DND-41 (cell line): ENCODE data around the gene LUM.

Experiments used
- ATAC-seq: fragments of 200-7000 bp; cut with Tn5 transposase; 3 replicates; pipeline ENCODE4 v1.9.1; 2021; ENCODE audit warnings: low read depth; ENCODE audit not compliant: insufficient read depth
- DNase-seq: peaks from one replicate; pipeline ENCODE4 v3.0.0-alpha.2; 2020
- H2AFZ ChIP-seq: 2 replicates; pipeline ENCODE4 v1.6.0; 2012; ENCODE audit warnings: low read depth, low read length
- H3K27ac ChIP-seq: 2 replicates; pipeline ENCODE4 v1.5.1; 2012; ENCODE audit warnings: low read length, inconsistent platforms
- H3K27me3 ChIP-seq: fragments of 200-600 bp; sonication (generic); 2 replicates; pipeline ENCODE4 v1.6.0; 2012; ENCODE audit warnings: low read length, mild to moderate bottlenecking, inconsistent platforms; ENCODE audit not compliant: insufficient read depth, poor library complexity
- H3K36me3 ChIP-seq: 2 replicates; pipeline ENCODE4 v1.5.1; 2012; ENCODE audit warnings: low read length, inconsistent platforms; ENCODE audit not compliant: insufficient read depth
- H3K4me1 ChIP-seq: 2 replicates; pipeline ENCODE4 v1.5.1; 2012; ENCODE audit warnings: mild to moderate bottlenecking, low read length; ENCODE audit not compliant: insufficient read depth
- H3K4me2 ChIP-seq: 2 replicates; pipeline ENCODE4 v1.6.0; 2012; ENCODE audit warnings: mild to moderate bottlenecking, moderate library complexity, low read length, inconsistent platforms; ENCODE audit not compliant: insufficient read depth
- H3K4me3 ChIP-seq, 2 experiments: fragments of 200-600 bp in 1 of 2; shearing (Covaris generic) in 1 of 2; 2 replicates each; pipeline ENCODE4 v1.5.1; 2012 to 2016; ENCODE audit warnings: inconsistent platforms in 2 of 2, low read length in 2 of 2, mild to moderate bottlenecking in 2 of 2, low read depth in 1 of 2, moderate library complexity in 1 of 2
- H3K79me2 ChIP-seq: 2 replicates; pipeline ENCODE4 v1.6.0; 2012; ENCODE audit warnings: low read length, inconsistent platforms; ENCODE audit not compliant: insufficient read depth
- H3K9ac ChIP-seq: 2 replicates; pipeline ENCODE4 v1.6.0; 2012; ENCODE audit warnings: low read depth, mild to moderate bottlenecking, inconsistent platforms, low read length, moderate library complexity
- H3K9me3 ChIP-seq: 2 replicates; pipeline ENCODE4 v1.5.1; 2012; ENCODE audit warnings: low read length, moderate library complexity, mild to moderate bottlenecking, inconsistent platforms; ENCODE audit not compliant: insufficient read depth, severe bottlenecking
- H4K20me1 ChIP-seq: 2 replicates; pipeline ENCODE4 v1.6.0; 2012; ENCODE audit warnings: low read length; ENCODE audit not compliant: insufficient read depth
- EZH2 ChIP-seq: IDR thresholded peaks from 3 replicates; pipeline ENCODE4 v1.6.1; 2012; ENCODE audit warnings: borderline replicate concordance, low read depth, mild to moderate bottlenecking, moderate library complexity, low read length, inconsistent platforms; ENCODE audit not compliant: severe bottlenecking
- TF ChIP-seq, protein P1 (sequence below): IDR thresholded peaks from 2 replicates; pipeline ENCODE4 v1.5.1; 2012; ENCODE audit warnings: borderline replicate concordance, low read length, moderate library complexity, mild to moderate bottlenecking; ENCODE audit not compliant: poor library complexity, severe bottlenecking; ENCODE audit errors: extremely low read depth

LUM gene

DNA sequence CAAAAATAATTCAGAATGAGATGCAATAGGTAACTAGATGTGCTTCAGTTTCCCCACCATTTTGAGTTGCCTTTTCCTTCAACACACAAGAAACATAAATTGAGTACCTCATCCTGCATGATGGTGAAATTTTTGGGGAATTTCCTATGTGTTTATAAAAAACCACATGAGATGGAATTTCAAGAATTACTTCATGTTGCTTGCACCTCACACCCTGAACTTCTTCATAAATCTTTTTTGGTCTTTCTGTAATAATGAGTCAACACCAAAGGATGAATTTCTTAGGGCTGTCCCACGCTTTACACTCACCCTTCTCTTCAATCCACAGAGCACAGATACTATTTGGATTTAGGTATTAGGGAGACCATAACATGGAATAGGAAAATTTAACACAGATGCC, 22.6 kb upstream of the LUM start:
- ATAC-seq, result no peak
- no peak overlapping the region for H3K27ac ChIP-seq
- no peak for DNase-seq

GRCh38 chr12:91129662-91130362, 18.5 kb upstream of the LUM start:
- ATAC-seq, result no peak
- no peaks in the 10 kb centered on the region for H3K27me3 ChIP-seq
- no peak for TF ChIP-seq EZH2
- TF ChIP-seq, protein P1, sequence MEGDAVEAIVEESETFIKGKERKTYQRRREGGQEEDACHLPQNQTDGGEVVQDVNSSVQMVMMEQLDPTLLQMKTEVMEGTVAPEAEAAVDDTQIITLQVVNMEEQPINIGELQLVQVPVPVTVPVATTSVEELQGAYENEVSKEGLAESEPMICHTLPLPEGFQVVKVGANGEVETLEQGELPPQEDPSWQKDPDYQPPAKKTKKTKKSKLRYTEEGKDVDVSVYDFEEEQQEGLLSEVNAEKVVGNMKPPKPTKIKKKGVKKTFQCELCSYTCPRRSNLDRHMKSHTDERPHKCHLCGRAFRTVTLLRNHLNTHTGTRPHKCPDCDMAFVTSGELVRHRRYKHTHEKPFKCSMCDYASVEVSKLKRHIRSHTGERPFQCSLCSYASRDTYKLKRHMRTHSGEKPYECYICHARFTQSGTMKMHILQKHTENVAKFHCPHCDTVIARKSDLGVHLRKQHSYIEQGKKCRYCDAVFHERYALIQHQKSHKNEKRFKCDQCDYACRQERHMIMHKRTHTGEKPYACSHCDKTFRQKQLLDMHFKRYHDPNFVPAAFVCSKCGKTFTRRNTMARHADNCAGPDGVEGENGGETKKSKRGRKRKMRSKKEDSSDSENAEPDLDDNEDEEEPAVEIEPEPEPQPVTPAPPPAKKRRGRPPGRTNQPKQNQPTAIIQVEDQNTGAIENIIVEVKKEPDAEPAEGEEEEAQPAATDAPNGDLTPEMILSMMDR, result no peak
- H3K36me3 ChIP-seq, result no peaks in the 10 kb centered on the region
- H3K9ac ChIP-seq, result no peak overlapping the region
- no peaks in the 10 kb centered on the region for H3K4me1 ChIP-seq
- no peaks in the 10 kb centered on the region for H4K20me1 ChIP-seq
- no peaks in the 10 kb centered on the region for H3K79me2 ChIP-seq
- DNase-seq, result no peak
- H3K4me3 ChIP-seq, result no peak overlapping the region
- no peak overlapping the region for H3K4me2 ChIP-seq
- H2AFZ ChIP-seq, result no peak overlapping the region
- H3K9me3 ChIP-seq, result no peaks in the 10 kb centered on the region
- H3K27ac ChIP-seq, result no peak overlapping the region

More for the DNA sequence above, 22.6 kb upstream of the LUM start:
- no peak overlapping the region for H3K4me3 ChIP-seq
- H2AFZ ChIP-seq, result no peak overlapping the region
- H3K9ac ChIP-seq, result no peak overlapping the region
- H3K9me3 ChIP-seq, result no peaks in the 10 kb centered on the region
- no peak for TF ChIP-seq EZH2
- TF ChIP-seq, protein P1, result no peak
- no peaks in the 10 kb centered on the region for H3K79me2 ChIP-seq
- H3K36me3 ChIP-seq, result no peaks in the 10 kb centered on the region
- H3K4me2 ChIP-seq, result no peak overlapping the region
- H4K20me1 ChIP-seq, result no peaks in the 10 kb centered on the region
- H3K4me1 ChIP-seq, result no peaks in the 10 kb centered on the region
- H3K27me3 ChIP-seq, result no peaks in the 10 kb centered on the region

- H3K36me3 ChIP-seq, result no peaks in the 10 kb centered on the region
- H3K9me3 ChIP-seq, result no peaks in the 10 kb centered on the region
- DNase-seq, result no peak
- H3K4me2 ChIP-seq, result no peak overlapping the region
- H3K27me3 ChIP-seq, result no peaks in the 10 kb centered on the region
- no peak overlapping the region for H2AFZ ChIP-seq
- no peaks in the 10 kb centered on the region for H3K79me2 ChIP-seq
- H3K9ac ChIP-seq, result no peak overlapping the region
- ATAC-seq, result no peak
- no peaks in the 10 kb centered on the region for H4K20me1 ChIP-seq
- no peak overlapping the region for H3K4me3 ChIP-seq
- no peak for TF ChIP-seq EZH2
- TF ChIP-seq, protein P1, result no peak
- H3K27ac ChIP-seq, result no peak overlapping the region
- H3K4me1 ChIP-seq, result no peaks in the 10 kb centered on the region
Measured at GRCh38 chr12:91127751-91128150, 16.5 kb upstream of the LUM start.

GRCh38 chr12:91127306-91127705, 16.0 kb upstream of the LUM start:
- no peaks in the 10 kb centered on the region for H3K9me3 ChIP-seq
- H4K20me1 ChIP-seq, result no peaks in the 10 kb centered on the region
- TF ChIP-seq EZH2, result no peak
- TF ChIP-seq, protein P1, result no peak
- DNase-seq (no peak), ATAC-seq (no peak)
- no peak overlapping the region for H3K9ac ChIP-seq
- H3K4me1 ChIP-seq, result no peaks in the 10 kb centered on the region
- H3K27me3 ChIP-seq, result no peaks in the 10 kb centered on the region
- no peak overlapping the region for H3K4me2 ChIP-seq
- no peak overlapping the region for H3K4me3 ChIP-seq
- H3K79me2 ChIP-seq, result no peaks in the 10 kb centered on the region
- H3K27ac ChIP-seq, result no peak overlapping the region
- H3K36me3 ChIP-seq, result no peaks in the 10 kb centered on the region
- H2AFZ ChIP-seq, result no peak overlapping the region
